ENCODE measurements around the gene LHFPL2. TPM values are rescaled to one million over a fixed set of nuclear protein-coding genes. Genes with fewer than 3 reads are reported as not detected.

Gene LHFPL2
- total RNA-seq, 1 experiment from 2014 or later = 11.7 TPM

DNA sequence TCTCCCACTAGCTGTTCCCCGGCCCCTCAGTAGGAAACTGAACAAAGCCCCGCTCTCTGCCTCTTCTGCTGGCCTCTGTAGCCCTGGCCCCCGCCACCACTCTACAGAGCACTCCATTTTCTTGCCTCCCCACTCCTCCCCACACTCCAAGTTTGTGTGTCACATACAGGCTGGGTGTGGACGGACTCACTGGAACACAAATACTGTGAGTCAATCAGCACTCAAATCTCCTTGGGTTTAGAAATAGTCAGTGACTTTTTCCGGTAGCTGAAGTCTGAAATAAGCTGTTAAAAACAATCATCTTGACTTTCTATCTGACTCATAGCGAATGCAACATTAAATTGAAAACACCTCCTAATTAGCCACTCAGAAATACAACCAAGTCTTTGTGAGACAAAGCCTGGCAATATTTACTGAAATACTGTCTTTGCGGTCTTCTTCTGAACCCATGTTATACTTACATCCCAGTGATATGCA lies 122.5 kb downstream of the LHFPL2 start:
- DNase-seq (ENCODE audit: low spot score) = no peak

- DNase-seq (ENCODE audit: low spot score) = no peak
Observed at GRCh38 chr5:78523314-78524193, 125.0 kb downstream of the LHFPL2 start.

DNA sequence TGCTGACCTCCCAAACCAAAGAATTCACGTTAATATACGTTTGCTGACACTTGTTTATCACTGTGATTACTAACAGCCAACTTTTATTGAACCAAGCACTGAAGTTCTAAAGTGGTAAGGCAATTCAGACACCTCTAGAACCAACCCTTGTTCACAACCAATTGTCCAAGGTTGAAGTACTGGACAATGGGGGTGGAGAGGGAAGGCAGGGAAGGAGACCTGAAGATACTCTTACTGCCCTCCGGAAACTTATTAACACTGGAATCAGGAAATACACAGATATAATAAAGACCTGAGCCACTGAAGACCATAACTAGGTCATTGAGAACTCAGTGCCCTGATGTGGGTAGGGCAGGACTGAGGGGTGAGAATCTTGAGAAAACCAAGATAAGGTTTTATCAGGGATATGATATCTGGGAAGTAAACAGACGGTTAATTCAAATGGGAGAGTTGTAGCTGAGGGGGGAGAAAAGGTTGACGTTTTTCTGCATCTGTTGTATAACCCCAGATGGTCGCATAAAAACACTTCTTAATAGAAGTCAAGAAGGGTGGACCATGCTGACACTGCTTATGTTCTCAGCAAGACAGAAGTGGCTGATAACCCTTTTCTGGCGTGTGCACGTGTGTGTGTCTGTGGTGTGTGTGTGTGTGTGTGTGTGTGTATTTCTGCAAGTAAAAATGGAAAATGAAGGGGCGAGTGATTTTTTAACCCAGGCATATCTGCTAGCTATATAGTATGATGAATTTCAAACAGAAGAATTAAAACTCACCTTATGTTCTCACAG lies 125.9 kb downstream of the LHFPL2 start:
- no peak for DNase-seq (ENCODE audit: low spot score)

DNA sequence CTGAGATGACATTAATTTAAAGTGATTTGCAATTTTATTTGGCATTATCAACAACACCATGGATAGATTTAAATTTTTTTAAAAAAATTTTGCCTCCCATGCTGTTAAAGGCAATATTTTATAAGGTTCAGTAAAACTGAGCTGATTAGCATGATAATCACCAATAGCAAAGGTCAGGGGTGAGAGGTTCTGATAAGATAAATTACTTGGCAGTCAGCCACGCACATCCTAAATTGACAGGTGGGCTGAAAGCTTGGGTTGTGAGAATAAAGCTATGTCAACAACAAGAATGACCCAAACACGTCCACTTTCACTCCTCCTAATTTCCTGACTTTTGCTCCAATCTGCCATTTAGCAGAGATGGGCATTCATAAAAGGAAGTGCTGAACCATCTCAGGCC lies 127.1 kb downstream of the LHFPL2 start:
- no peak for DNase-seq (ENCODE audit: low spot score)

GRCh38 chr5:78519198-78519941 lies 129.2 kb downstream of the LHFPL2 start:
- DNase-seq (ENCODE audit: low spot score) = no peak

- peak; percentile 68 for DNase-seq (ENCODE audit: low spot score)
Observed at GRCh38 chr5:78518365-78519197, 130.0 kb downstream of the LHFPL2 start.

DNA sequence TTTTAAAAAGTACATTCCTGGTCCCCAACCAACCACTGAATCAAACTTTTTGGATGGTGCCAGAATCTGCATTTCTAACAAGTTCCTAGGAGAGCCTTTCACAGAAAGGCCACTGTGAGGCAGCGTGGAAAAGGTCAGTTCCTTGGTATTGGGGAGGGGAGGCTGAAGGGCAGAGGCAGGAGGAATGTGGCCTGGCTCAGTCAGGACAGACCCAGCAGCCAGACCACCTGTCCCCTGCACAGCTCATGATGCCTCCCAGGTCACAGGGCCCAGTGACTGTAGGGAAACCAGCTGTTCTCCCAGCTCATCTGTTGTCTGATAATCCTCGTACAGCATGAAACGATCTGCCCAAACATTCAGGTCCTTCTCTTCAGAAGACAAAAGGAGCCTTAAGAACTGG lies 132.9 kb downstream of the LHFPL2 start:
- no peak for DNase-seq (ENCODE audit: low spot score)

- DNase-seq (ENCODE audit: low spot score) = peak; percentile 52
Observed at GRCh38 chr5:78514427-78515330, 133.9 kb downstream of the LHFPL2 start.

DNA sequence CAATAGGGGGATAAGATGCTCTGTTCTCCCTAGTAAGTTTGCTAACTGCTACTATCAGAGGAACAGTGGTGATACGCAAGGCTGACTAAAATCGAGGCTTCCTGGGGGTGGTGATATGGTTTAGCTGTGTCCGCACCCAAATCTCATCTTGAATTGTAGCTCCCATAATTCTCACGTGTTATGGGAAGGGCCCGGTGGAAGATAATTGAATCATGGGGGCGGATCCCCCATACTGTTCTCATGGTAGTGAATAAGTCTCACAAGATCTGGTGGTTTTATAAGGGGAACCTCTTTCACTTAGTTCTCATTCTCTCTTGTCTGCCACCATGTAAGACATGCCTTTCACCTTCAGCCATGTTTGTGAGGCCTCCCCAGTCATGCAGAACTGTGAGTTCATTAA lies 135.1 kb downstream of the LHFPL2 start:
- no peak for DNase-seq (ENCODE audit: low spot score)

DNA sequence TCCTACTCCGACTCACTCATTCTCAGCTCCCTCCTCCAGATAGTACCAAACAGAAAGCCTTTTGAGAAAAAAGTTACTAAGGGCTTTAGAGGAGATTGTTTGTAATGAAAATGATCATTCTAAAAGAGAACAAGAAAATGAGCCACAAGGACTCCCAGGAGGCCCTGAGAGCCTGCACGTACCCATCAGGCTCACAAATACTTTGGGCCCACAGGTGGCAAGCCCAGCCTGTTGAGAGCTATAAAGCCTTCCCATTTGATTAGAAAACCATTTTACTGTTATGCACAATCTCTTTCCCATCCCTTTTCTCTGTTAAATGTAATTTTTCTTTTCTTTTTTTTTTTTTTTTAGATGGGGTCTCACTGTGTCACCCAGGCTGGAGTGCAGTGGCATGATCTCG lies 136.1 kb downstream of the LHFPL2 start:
- DNase-seq (ENCODE audit: low spot score) = no peak

- no peak for DNase-seq (ENCODE audit: low spot score)
Observed at GRCh38 chr5:78511121-78511906, 137.3 kb downstream of the LHFPL2 start.

DNA sequence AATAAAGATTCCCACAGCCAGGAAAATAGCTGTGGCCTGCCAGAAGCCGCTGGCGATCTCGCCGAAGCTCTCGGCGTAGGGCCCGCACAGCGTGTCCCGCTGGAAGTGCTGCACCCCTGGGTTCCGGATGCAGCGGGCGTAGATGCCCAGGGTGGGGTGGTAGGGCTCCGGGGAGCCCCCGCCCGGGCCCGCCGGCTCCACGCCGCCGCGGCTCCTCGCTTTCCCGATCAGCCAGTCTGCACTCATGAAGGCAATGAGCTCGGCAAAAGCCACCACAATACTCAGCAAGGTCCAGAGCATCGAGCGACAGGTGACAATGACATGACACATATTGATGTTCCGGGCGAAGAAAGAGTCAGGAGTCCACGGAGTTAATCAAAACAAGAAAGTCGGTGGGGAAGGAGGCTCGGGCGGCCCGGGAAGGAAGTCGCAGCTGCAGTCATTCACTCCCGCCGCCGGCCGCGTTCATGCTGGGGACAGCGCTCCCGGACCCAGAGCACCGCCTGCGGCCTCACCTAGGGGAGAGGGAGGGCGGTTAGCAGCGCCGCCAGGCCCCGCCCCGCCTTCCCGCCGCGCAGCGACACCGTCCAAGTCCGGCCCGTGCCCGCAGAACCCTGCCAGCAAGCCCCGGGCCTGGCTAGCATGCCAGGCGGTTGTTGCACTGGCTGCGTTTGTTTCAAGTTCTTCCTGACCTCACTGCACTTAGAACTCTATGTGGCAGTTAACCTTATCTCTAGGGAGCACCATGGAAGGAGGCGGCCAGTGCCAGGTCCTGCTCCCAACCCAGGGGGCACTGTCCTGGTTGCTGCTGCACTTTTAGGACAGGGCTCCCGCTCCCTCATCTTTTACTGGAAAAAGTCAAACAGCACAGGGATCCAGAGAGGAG lies 138.4 kb downstream of the LHFPL2 start:
- DNase-seq (ENCODE audit: low spot score) = peak; percentile 57

DNA sequence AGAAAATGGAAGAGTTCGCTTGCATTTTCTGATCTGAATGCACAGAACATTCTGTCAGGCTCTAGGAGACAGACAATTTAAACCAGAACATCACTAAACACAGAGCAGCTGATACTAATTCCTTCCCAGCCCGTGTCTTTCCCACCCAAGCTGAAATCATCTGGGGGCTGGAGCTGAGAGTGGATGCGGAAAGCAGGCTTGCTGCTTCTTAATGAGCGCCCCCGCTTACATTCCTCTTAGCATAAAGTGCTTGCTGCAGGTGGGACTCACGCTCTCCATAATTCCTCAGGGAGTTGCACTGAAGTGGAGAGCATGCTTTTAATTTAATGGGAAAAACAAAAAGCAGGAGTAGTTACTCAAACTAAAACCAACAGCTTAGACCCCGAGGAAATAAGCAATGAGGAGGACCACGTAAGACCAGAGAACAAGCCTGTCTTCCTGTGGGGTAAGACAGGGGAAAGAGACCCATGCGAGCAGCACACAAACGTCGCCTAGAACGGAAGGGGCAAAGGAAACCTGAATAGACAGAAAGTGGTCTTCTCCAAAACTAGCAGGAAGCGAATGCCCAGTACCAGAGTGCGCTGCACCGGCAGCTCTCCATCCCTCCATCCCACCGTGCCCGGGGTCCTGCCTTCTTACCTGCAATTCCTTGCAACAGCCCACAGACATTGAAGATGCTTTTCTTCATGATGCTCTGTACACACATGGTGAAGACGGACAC lies 139.3 kb downstream of the LHFPL2 start:
- DNase-seq (ENCODE audit: low spot score) = no peak

DNA sequence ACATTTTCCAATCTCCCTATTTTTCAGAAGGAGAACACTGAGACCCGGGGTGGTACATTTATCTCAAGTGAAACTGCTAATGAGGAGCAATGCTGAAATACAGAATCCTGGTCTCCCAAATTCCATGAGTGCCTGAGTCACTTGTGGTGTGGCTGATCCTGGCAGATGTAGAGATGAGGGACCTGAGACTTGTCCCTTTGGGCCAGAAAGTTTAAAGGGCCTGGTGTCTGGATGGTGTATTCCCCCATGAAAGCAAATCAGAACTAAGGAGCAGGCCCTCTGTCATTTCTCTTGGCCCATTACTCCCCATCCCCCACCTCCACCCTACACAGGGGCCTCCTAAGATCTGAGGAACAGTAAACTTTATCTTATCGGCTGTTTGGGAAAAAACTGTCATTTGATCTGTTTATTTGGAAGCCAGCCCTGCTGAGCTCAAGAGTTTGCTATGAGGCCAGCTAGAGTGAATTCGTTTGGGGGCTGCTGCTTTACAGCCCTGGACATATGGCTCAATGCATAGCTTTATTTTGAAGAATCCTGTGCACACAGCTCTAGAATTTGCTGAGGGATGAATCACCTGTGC lies 140.3 kb downstream of the LHFPL2 start:
- no peak for DNase-seq (ENCODE audit: low spot score)

- DNase-seq (ENCODE audit: low spot score) = no peak
Observed at GRCh38 chr5:78507531-78507930, 141.0 kb downstream of the LHFPL2 start.

DNA sequence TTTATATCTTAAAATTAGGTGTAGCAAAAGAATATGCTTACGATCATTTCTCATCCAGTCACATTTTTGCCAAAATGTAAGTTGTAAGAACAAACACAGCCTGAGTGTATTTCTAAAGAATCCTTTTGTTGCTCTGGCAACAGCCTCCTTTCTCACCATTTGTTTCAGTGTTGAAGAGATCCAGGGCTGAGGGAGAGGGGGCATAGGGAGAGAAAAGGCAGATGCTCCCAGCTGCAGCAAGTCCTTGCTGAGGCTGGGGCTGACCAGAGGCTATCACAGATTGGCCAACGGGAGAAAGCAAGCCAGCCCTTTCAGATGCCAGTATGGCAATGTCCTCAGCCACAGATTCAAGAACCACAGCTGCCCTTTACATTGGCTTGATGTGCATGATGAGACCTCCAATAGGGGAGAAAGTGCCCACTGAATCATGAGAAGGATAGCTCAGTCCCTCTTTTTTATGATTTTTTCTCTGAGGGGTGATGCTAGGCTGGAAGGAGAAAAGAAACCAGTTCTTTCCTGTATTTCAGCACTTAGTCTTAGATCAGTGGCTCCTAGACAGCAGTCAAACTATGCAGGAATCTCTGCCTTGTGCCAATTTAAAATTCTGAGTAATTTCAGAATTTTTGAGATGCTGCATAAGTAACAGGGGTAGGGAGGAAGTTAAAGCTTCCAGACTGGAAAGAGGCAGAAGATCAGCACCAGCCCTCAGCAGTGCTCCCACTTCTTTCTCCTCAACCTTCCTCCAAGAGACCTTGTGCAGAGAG lies 142.1 kb downstream of the LHFPL2 start:
- no peak for DNase-seq (ENCODE audit: low spot score)

Measured in HT-29 (cell line).